Immature natural killer cell (primary cell): Measurements from ENCODE around the gene DAB1. TPM values are rescaled to one million over a fixed set of nuclear protein-coding genes. Genes with fewer than 3 reads are reported as not detected.

Experiments used
- DNase-seq, 3 donors: peaks; one replicate each; pipeline ENCODE4 v3.0.0; 2022; ENCODE audit warnings: mixed read lengths in 1 of 3
- H3K27ac Mint-ChIP-seq, 6 donors: one replicate each; pipeline ENCODE4 v1.8.0; 2020; ENCODE audit warnings: mixed read lengths in 6 of 6, mild to moderate bottlenecking in 5 of 6, inconsistent platforms in 4 of 6, moderate library complexity in 3 of 6
- H3K27me3 Mint-ChIP-seq, 3 donors: one replicate each; pipeline ENCODE4 v1.8.0; 2020 to 2021; ENCODE audit warnings: low read depth in 3 of 3, mild to moderate bottlenecking in 3 of 3, mixed read lengths in 3 of 3, moderate library complexity in 3 of 3, inconsistent platforms in 1 of 3
- H3K36me3 Mint-ChIP-seq, 3 donors: one replicate each; pipeline ENCODE4 v1.8.0; 2020; ENCODE audit warnings: mixed read lengths in 3 of 3, inconsistent platforms in 2 of 3, mild to moderate bottlenecking in 2 of 3
- H3K4me1 Mint-ChIP-seq, 2 donors: one replicate each; pipeline ENCODE4 v1.8.0; 2020; ENCODE audit warnings: inconsistent platforms in 2 of 2, mild to moderate bottlenecking in 2 of 2, mixed read lengths in 2 of 2, moderate library complexity in 1 of 2
- H3K4me3 Mint-ChIP-seq, 5 donors: one replicate each; pipeline ENCODE4 v1.8.0; 2020; ENCODE audit warnings: mild to moderate bottlenecking in 5 of 5, mixed read lengths in 5 of 5, inconsistent platforms in 3 of 5, moderate library complexity in 3 of 5
- H3K9me3 Mint-ChIP-seq, 6 donors: one replicate each; pipeline ENCODE4 v1.8.0; 2020; ENCODE audit warnings: mild to moderate bottlenecking in 6 of 6, mixed read lengths in 6 of 6, inconsistent platforms in 4 of 6, moderate library complexity in 3 of 6
- polyA plus RNA-seq, 3 donors: library from polyadenylated mRNA; unstranded; fragments of 300-500 nt; fragmentation: Illumina TruSeq; gene quantifications; one replicate each; pipeline ENCODE4 v1.2.3, GENCODE V29; 2021

Gene DAB1
- polyA plus RNA-seq, 3 donors from 2014 or later = 0.88 TPM; not detected in 2

- peaks cover 0 to 2% (median 0%) of the 10 kb centered on the region in 6 donors for H3K9me3 Mint-ChIP-seq
- peaks cover 2 to 8% (median 3%) of the 10 kb centered on the region in 3 donors for H3K27me3 Mint-ChIP-seq
- no peak overlapping the region for H3K27ac Mint-ChIP-seq
Observed at GRCh38 chr1:57285992-57286391, 137.9 kb downstream of the DAB1 start.

GRCh38 chr1:57282411-57282810 lies 141.4 kb downstream of the DAB1 start:
- H3K36me3 Mint-ChIP-seq = no peaks in the 10 kb centered on the region
- peaks cover 0 to 5% (median 0%) of the 10 kb centered on the region in 6 donors for H3K9me3 Mint-ChIP-seq
- H3K4me1 Mint-ChIP-seq = no peaks in the 10 kb centered on the region
- DNase-seq = no peak
- peaks cover 2 to 5% (median 2%) of the 10 kb centered on the region in 3 donors for H3K27me3 Mint-ChIP-seq
- no peak overlapping the region for H3K27ac Mint-ChIP-seq
- H3K4me3 Mint-ChIP-seq = no peak overlapping the region

More at GRCh38 chr1:57285992-57286391, 137.9 kb downstream of the DAB1 start:
- H3K4me3 Mint-ChIP-seq = no peak overlapping the region
- H3K36me3 Mint-ChIP-seq = no peaks in the 10 kb centered on the region
- H3K4me1 Mint-ChIP-seq = no peaks in the 10 kb centered on the region
- no peak for DNase-seq

GRCh38 chr1:57281324-57281723 lies 142.5 kb downstream of the DAB1 start:
- H3K27me3 Mint-ChIP-seq = peaks cover 2% of the 10 kb centered on the region in 3 donors
- no peak for DNase-seq
- H3K4me1 Mint-ChIP-seq = no peaks in the 10 kb centered on the region
- no peak overlapping the region for H3K27ac Mint-ChIP-seq
- H3K4me3 Mint-ChIP-seq = no peak overlapping the region
- H3K9me3 Mint-ChIP-seq = peaks cover 0 to 5% (median 0%) of the 10 kb centered on the region in 6 donors
- no peaks in the 10 kb centered on the region for H3K36me3 Mint-ChIP-seq

GRCh38 chr1:57279909-57280666 lies 143.8 kb downstream of the DAB1 start:
- Mint-ChIP-seq H3K4me3 (no peak overlapping the region), H3K36me3 (no peaks in the 10 kb centered on the region)

GRCh38 chr1:57278558-57278957 lies 145.3 kb downstream of the DAB1 start:
- H3K27ac Mint-ChIP-seq = no peak overlapping the region
- no peak overlapping the region for H3K4me3 Mint-ChIP-seq
- peaks cover 0 to 2% (median 0%) of the 10 kb centered on the region in 3 donors for H3K27me3 Mint-ChIP-seq
- H3K9me3 Mint-ChIP-seq = peaks cover 0 to 5% (median 0%) of the 10 kb centered on the region in 6 donors
- no peaks in the 10 kb centered on the region for H3K4me1 Mint-ChIP-seq
- no peak for DNase-seq
- H3K36me3 Mint-ChIP-seq = no peaks in the 10 kb centered on the region

More at GRCh38 chr1:57279909-57280666, 143.8 kb downstream of the DAB1 start:
- H3K27ac Mint-ChIP-seq = no peak overlapping the region
- no peak for DNase-seq
- H3K9me3 Mint-ChIP-seq = peaks cover 0 to 5% (median 0%) of the 10 kb centered on the region in 6 donors
- H3K4me1 Mint-ChIP-seq = no peaks in the 10 kb centered on the region
- H3K27me3 Mint-ChIP-seq = peaks cover 0 to 2% (median 0%) of the 10 kb centered on the region in 3 donors

GRCh38 chr1:57277681-57278080 lies 146.2 kb downstream of the DAB1 start:
- DNase-seq = no peak
- Mint-ChIP-seq H3K27ac (no peak overlapping the region), H3K9me3 (peaks cover 0 to 5% (median 0%) of the 10 kb centered on the region in 6 donors), H3K4me3 (no peak overlapping the region), H3K27me3 (peaks cover 0 to 2% (median 0%) of the 10 kb centered on the region in 3 donors), H3K4me1 (no peaks in the 10 kb centered on the region), H3K36me3 (no peaks in the 10 kb centered on the region)

GRCh38 chr1:57276918-57277317 lies 146.9 kb downstream of the DAB1 start:
- H3K27ac Mint-ChIP-seq = no peak overlapping the region
- no peak overlapping the region for H3K4me3 Mint-ChIP-seq
- H3K27me3 Mint-ChIP-seq = peaks cover 0 to 2% (median 0%) of the 10 kb centered on the region in 3 donors
- H3K4me1 Mint-ChIP-seq = no peaks in the 10 kb centered on the region
- H3K9me3 Mint-ChIP-seq = peaks cover 0 to 5% (median 0%) of the 10 kb centered on the region in 6 donors
- H3K36me3 Mint-ChIP-seq = no peaks in the 10 kb centered on the region
- DNase-seq = no peak

GRCh38 chr1:57272601-57273000 lies 151.3 kb downstream of the DAB1 start:
- Mint-ChIP-seq H3K4me1 (no peaks in the 10 kb centered on the region), H3K36me3 (no peaks in the 10 kb centered on the region), H3K27ac (no peak overlapping the region), H3K27me3 (peaks cover 0 to 2% (median 1%) of the 10 kb centered on the region in 3 donors), H3K9me3 (no peaks in the 10 kb centered on the region), H3K4me3 (no peak overlapping the region)
- DNase-seq = no peak

- DNase-seq = no peak
- no peak overlapping the region for H3K4me3 Mint-ChIP-seq
- no peaks in the 10 kb centered on the region for H3K4me1 Mint-ChIP-seq
- no peak overlapping the region for H3K27ac Mint-ChIP-seq
- no peaks in the 10 kb centered on the region for H3K9me3 Mint-ChIP-seq
- H3K27me3 Mint-ChIP-seq = peaks cover 0 to 2% (median 1%) of the 10 kb centered on the region in 3 donors
- no peaks in the 10 kb centered on the region for H3K36me3 Mint-ChIP-seq
Observed at GRCh38 chr1:57272150-57272549, 151.7 kb downstream of the DAB1 start.

GRCh38 chr1:57270927-57271698 lies 152.7 kb downstream of the DAB1 start:
- Mint-ChIP-seq H3K4me1 (no peaks in the 10 kb centered on the region), H3K4me3 (no peak overlapping the region), H3K27me3 (peaks cover 1 to 2% (median 2%) of the 10 kb centered on the region in 3 donors), H3K27ac (no peak overlapping the region), H3K36me3 (no peaks in the 10 kb centered on the region), H3K9me3 (peaks cover 0 to 2% (median 0%) of the 10 kb centered on the region in 6 donors)
- no peak for DNase-seq

- Mint-ChIP-seq H3K27ac (no peak overlapping the region), H3K36me3 (no peaks in the 10 kb centered on the region), H3K4me3 (no peak overlapping the region), H3K27me3 (peaks cover 2 to 3% (median 2%) of the 10 kb centered on the region in 3 donors), H3K9me3 (peaks cover 0 to 2% (median 0%) of the 10 kb centered on the region in 6 donors), H3K4me1 (no peaks in the 10 kb centered on the region)
- no peak for DNase-seq
Observed at GRCh38 chr1:57269630-57270225, 154.1 kb downstream of the DAB1 start.

- no peaks in the 10 kb centered on the region for H3K36me3 Mint-ChIP-seq
- H3K27ac Mint-ChIP-seq = no peak overlapping the region
- H3K4me1 Mint-ChIP-seq = no peaks in the 10 kb centered on the region
- H3K27me3 Mint-ChIP-seq = peaks cover 2 to 4% (median 2%) of the 10 kb centered on the region in 3 donors
- no peak for DNase-seq
- H3K9me3 Mint-ChIP-seq = peaks cover 0 to 2% (median 0%) of the 10 kb centered on the region in 6 donors
- no peak overlapping the region for H3K4me3 Mint-ChIP-seq
Observed at GRCh38 chr1:57265104-57265503, 158.8 kb downstream of the DAB1 start.

- H3K4me3 Mint-ChIP-seq = no peak overlapping the region
- DNase-seq = no peak
- H3K27me3 Mint-ChIP-seq = peaks cover 2 to 4% (median 4%) of the 10 kb centered on the region in 3 donors
- H3K27ac Mint-ChIP-seq = no peak overlapping the region
- peaks cover 0 to 2% (median 0%) of the 10 kb centered on the region in 6 donors for H3K9me3 Mint-ChIP-seq
- no peaks in the 10 kb centered on the region for H3K36me3 Mint-ChIP-seq
- no peaks in the 10 kb centered on the region for H3K4me1 Mint-ChIP-seq
Observed at GRCh38 chr1:57262472-57262871, 161.4 kb downstream of the DAB1 start.
